ENCODE results near the gene CARD9. TPM values are rescaled to one million over a fixed set of nuclear protein-coding genes. Genes with fewer than 3 reads are reported as not detected.

Gene CARD9
- total RNA-seq, 4 donors from 2014 or later = 0.57 to 1.1 (median 1.0) TPM

GRCh38 chr9:136377341-136378169 is 4.1 kb upstream of the CARD9 start:
- H3K27me3 ChIP-seq = no peaks in the 10 kb centered on the region
- intact Hi-C loops (cut with DNase I) = no loop called here
- TF ChIP-seq POLR2A (IDR thresholded peaks at IDR 0.05) = no peak
- TF ChIP-seq CTCF (IDR thresholded peaks at IDR 0.05) = no peak
- no peak overlapping the region for H3K27ac ChIP-seq
- H3K9me3 ChIP-seq = no peaks in the 10 kb centered on the region
- WGBS, 2 donors = no CpG with 5 or more reads among the region's 32 CpGs
- peaks cover 18 to 58% (median 18%) of the 10 kb centered on the region in 3 donors for H3K36me3 ChIP-seq
- H3K4me1 ChIP-seq = peaks cover 0 to 17% (median 3%) of the 10 kb centered on the region in 3 donors
- DNase-seq = no peak
- no peak overlapping the region for H3K4me3 ChIP-seq

- DNase-seq = no peak
- H3K36me3 ChIP-seq = peaks cover 9 to 47% (median 14%) of the 10 kb centered on the region in 3 donors
- H3K4me1 ChIP-seq = peaks cover 0 to 26% (median 7%) of the 10 kb centered on the region in 3 donors
- H3K27me3 ChIP-seq = no peaks in the 10 kb centered on the region
- TF ChIP-seq POLR2A (IDR thresholded peaks at IDR 0.05) = no peak
- no peak for TF ChIP-seq CTCF (IDR thresholded peaks at IDR 0.05)
- intact Hi-C loops (cut with DNase I) = no loop called here
- WGBS, 2 donors = 72 to 82% methylated on average over 3 to 5 of the region's 8 CpGs
- H3K27ac ChIP-seq = no peak overlapping the region
- H3K9me3 ChIP-seq = no peaks in the 10 kb centered on the region
- no peak overlapping the region for H3K4me3 ChIP-seq
Observed at GRCh38 chr9:136376457-136376856, 3.0 kb upstream of the CARD9 start.

GRCh38 chr9:136375096-136375495 is 1.6 kb upstream of the CARD9 start:
- Histone ChIP-seq H3K27ac (no peak overlapping the region), H3K36me3 (peaks cover 8 to 33% (median 14%) of the 10 kb centered on the region in 3 donors), H3K4me1 (peaks cover 0 to 26% (median 7%) of the 10 kb centered on the region in 3 donors), H3K27me3 (no peaks in the 10 kb centered on the region), H3K4me3 (no peak overlapping the region), H3K9me3 (no peaks in the 10 kb centered on the region)
- no peak for TF ChIP-seq POLR2A (IDR thresholded peaks at IDR 0.05)
- TF ChIP-seq CTCF (IDR thresholded peaks at IDR 0.05) = no peak
- intact Hi-C loops (cut with DNase I) = no loop called here
- 88 to 94% methylated on average over 7 to 10 of the region's 12 CpGs for WGBS, 2 donors
- DNase-seq = no peak

- H3K27me3 ChIP-seq = no peaks in the 10 kb centered on the region
Observed at GRCh38 chr9:136374183-136374575, 710 bp upstream of the CARD9 start.

More at GRCh38 chr9:136374183-136374575, 710 bp upstream of the CARD9 start:
- intact Hi-C loops (cut with DNase I) = no loop called here
- Histone ChIP-seq H3K9me3 (no peaks in the 10 kb centered on the region), H3K27ac (no peak overlapping the region), H3K4me1 (peaks cover 0 to 26% (median 7%) of the 10 kb centered on the region in 3 donors), H3K36me3 (peaks cover 7 to 24% (median 8%) of the 10 kb centered on the region in 3 donors), H3K4me3 (no peak overlapping the region)
- WGBS, 2 donors = 40 to 67% methylated on average over 1 of the region's 14 CpGs
- no peak for DNase-seq
- TF ChIP-seq CTCF (IDR thresholded peaks at IDR 0.05) (no peak), POLR2A (IDR thresholded peaks at IDR 0.05) (no peak)

Data from esophagus squamous epithelium (tissue), 5 donors.